Adipose tissue (tissue), 3 donors: ENCODE results near the gene PTPRQ. TPM values are rescaled to one million over a fixed set of nuclear protein-coding genes. Genes with fewer than 3 reads are reported as not detected.

Source experiments
- H3K27ac ChIP-seq: one replicate; pipeline ENCODE4 v1.5.1; 2013; ENCODE audit warnings: low read depth, low read length
- WGBS, 3 donors: extraction: QIAGEN DNeasy Blood & Tissue Kit; methylation state at CpG; one replicate each; pipeline ENCODE4 v1.1.7; 2013; 5-methylcytosine and 5-hydroxymethylcytosine counted together
- polyA plus RNA-seq, 3 donors: library from polyadenylated mRNA; stranded (reverse); fragments of 200-250 nt; gene quantifications; one replicate each; pipeline ENCODE4 v1.2.3, GENCODE V29; 2013
- donor health status: healthy with polysubstance abuse.
- donor health status: Bipolar disorder and iron deficiency.
- donor health status: healthy.

PTPRQ gene
- polyA plus RNA-seq, 3 donors, result 0.11 to 0.40 (median 0.20) TPM

- H3K27ac ChIP-seq, result no peak overlapping the region
- WGBS, 3 donors, result 81 to 83% (median 82%) methylated on average over 3 of the region's 3 CpGs
Observed at GRCh38 chr12:80679346-80680131, 235.5 kb downstream of the PTPRQ start.

GRCh38 chr12:80681287-80681686 lies 237.3 kb downstream of the PTPRQ start:
- 70 to 82% (median 77%) methylated on average over 2 of the region's 2 CpGs for WGBS, 3 donors
- H3K27ac ChIP-seq, result no peak overlapping the region

GRCh38 chr12:80681786-80682185 lies 237.8 kb downstream of the PTPRQ start:
- 82 to 90% (median 90%) methylated on average over 3 of the region's 3 CpGs for WGBS, 3 donors
- no peak overlapping the region for H3K27ac ChIP-seq

GRCh38 chr12:80684077-80684495 lies 240.1 kb downstream of the PTPRQ start:
- WGBS, 3 donors, result 40 to 60% (median 55%) methylated on average over 7 of the region's 7 CpGs
- no peak overlapping the region for H3K27ac ChIP-seq

- no peak overlapping the region for H3K27ac ChIP-seq
- WGBS, 3 donors, result 81 to 88% (median 86%) methylated on average over 1 of the region's 1 CpG
Observed at GRCh38 chr12:80690090-80690489, 246.1 kb downstream of the PTPRQ start.

- H3K27ac ChIP-seq, result no peak overlapping the region
- WGBS, 3 donors, result 50 to 58% (median 54%) methylated on average over 2 of the region's 2 CpGs
Observed at GRCh38 chr12:80690513-80690912, 246.5 kb downstream of the PTPRQ start.

- WGBS, 3 donors, result 86 to 90% (median 90%) methylated on average over 1 of the region's 1 CpG
Observed at GRCh38 chr12:80692114-80692513, 248.1 kb downstream of the PTPRQ start.

GRCh38 chr12:80697270-80697887 lies 253.3 kb downstream of the PTPRQ start:
- H3K27ac ChIP-seq, result no peak overlapping the region
- 62 to 78% (median 76%) methylated on average over 2 of the region's 2 CpGs for WGBS, 3 donors

More at GRCh38 chr12:80692114-80692513, 248.1 kb downstream of the PTPRQ start:
- H3K27ac ChIP-seq, result no peak overlapping the region

GRCh38 chr12:80698256-80698655 lies 254.2 kb downstream of the PTPRQ start:
- H3K27ac ChIP-seq, result no peak overlapping the region
- 64 to 79% (median 72%) methylated on average over 7 of the region's 7 CpGs for WGBS, 3 donors

GRCh38 chr12:80698847-80699542 lies 255.0 kb downstream of the PTPRQ start:
- WGBS, 3 donors, result 63 to 75% (median 74%) methylated on average over 7 of the region's 7 CpGs

GRCh38 chr12:80700327-80700726 lies 256.3 kb downstream of the PTPRQ start:
- H3K27ac ChIP-seq, result no peak overlapping the region
- WGBS, 3 donors, result 81 to 84% (median 82%) methylated on average over 2 of the region's 2 CpGs

More at GRCh38 chr12:80698847-80699542, 255.0 kb downstream of the PTPRQ start:
- no peak overlapping the region for H3K27ac ChIP-seq

- no peak overlapping the region for H3K27ac ChIP-seq
- WGBS, 3 donors, result 58 to 85% (median 78%) methylated on average over 2 of the region's 2 CpGs
Observed at GRCh38 chr12:80701388-80701787, 257.4 kb downstream of the PTPRQ start.

GRCh38 chr12:80702889-80703805 lies 259.1 kb downstream of the PTPRQ start:
- H3K27ac ChIP-seq, result no peak overlapping the region

GRCh38 chr12:80704420-80704819 lies 260.4 kb downstream of the PTPRQ start:
- 76 to 81% (median 79%) methylated on average over 2 of the region's 2 CpGs for WGBS, 3 donors
- no peak overlapping the region for H3K27ac ChIP-seq

More at GRCh38 chr12:80702889-80703805, 259.1 kb downstream of the PTPRQ start:
- 41 to 57% (median 52%) methylated on average over 12 of the region's 12 CpGs for WGBS, 3 donors

- no peak within 1 kb of the TSS for H3K27ac ChIP-seq
- 47 to 62% (median 58%) methylated on average over 4 of the region's 4 CpGs for WGBS, 3 donors
Observed at GRCh38 chr12:80707126-80707829, 263.2 kb downstream of the PTPRQ start, which contains the start of gene MYF6. MYF6 (plus strand) TSS chr12:80707634; CDS start chr12:80707720, 86 bp downstream.

- WGBS, 3 donors, result 23 to 48% (median 44%) methylated on average over 21 of the region's 21 CpGs
- H3K27ac ChIP-seq, result no peak overlapping the region
Observed at GRCh38 chr12:80707830-80708258, 263.8 kb downstream of the PTPRQ start.

GRCh38 chr12:80708259-80708974 lies 264.4 kb downstream of the PTPRQ start:
- 3 to 8% (median 6%) methylated on average over 48 to 50 of the region's 50 CpGs for WGBS, 3 donors
- H3K27ac ChIP-seq, result no peak overlapping the region
